ENCODE measurements around the gene ADM. TPM values are rescaled to one million over a fixed set of nuclear protein-coding genes. Genes with fewer than 3 reads are reported as not detected.
"Not testable (repeated sequence)": the region's sequence is repeated elsewhere in the genome, so short reads cannot be mapped to it uniquely, and the experiment has no call there.

ADM gene
- under 1 TPM; 0.27 to 0.92 TPM for total RNA-seq

GRCh38 chr11:10304495-10305261 lies at the start of gene ADM:
ADM (plus strand) TSS chr11:10305073; CDS start chr11:10305701, 628 bp downstream.
- H3K27me3 Mint-ChIP-seq: peaks cover 82% of the 10 kb centered on the region
- DNase-seq: peak; percentile 26
- H3K9me3 Mint-ChIP-seq: no peaks in the 10 kb centered on the region
- peak within 1 kb of the TSS; percentile 89 for H3K4me3 Mint-ChIP-seq
- no peak within 1 kb of the TSS for H3K27ac Mint-ChIP-seq
- ChIA-PET CTCF (interaction anchor here (0.6 to 3.5 kb wide), 18 partner anchors 9 to 615 kb away, joined by 3 to 15 read pairs (median 4); no protein-coding TSS in a partner anchor), POLR2A (no interaction called here)
- peaks cover 55% of the 10 kb centered on the region for H3K4me1 Mint-ChIP-seq
- peaks cover 4% of the 10 kb centered on the region for H3K36me3 Mint-ChIP-seq (ENCODE audit: low read depth)

- no peak overlapping the region for H3K4me3 Mint-ChIP-seq
- no peak for DNase-seq
- POLR2A ChIA-PET: no interaction called here
- H3K27me3 Mint-ChIP-seq: no peaks in the 10 kb centered on the region
- no peak overlapping the region for H3K27ac Mint-ChIP-seq
- no peaks in the 10 kb centered on the region for H3K9me3 Mint-ChIP-seq
- CTCF ChIA-PET: interaction anchor here (1.1 kb wide), 1 partner anchor 649 kb away, joined by 3 read pairs; no protein-coding TSS in a partner anchor
- H3K36me3 Mint-ChIP-seq (ENCODE audit: low read depth): no peaks in the 10 kb centered on the region
- H3K4me1 Mint-ChIP-seq: no peaks in the 10 kb centered on the region
These were observed 49.3 kb upstream of the ADM start for GRCh38 chr11:10255388-10256125.

- Mint-ChIP-seq H3K36me3 (ENCODE audit: low read depth) (no peaks in the 10 kb centered on the region), H3K27ac (no peak overlapping the region), H3K27me3 (no peaks in the 10 kb centered on the region), H3K4me1 (no peaks in the 10 kb centered on the region), H3K4me3 (no peak overlapping the region), H3K9me3 (no peaks in the 10 kb centered on the region)
- ChIA-PET CTCF (interaction anchor here (0.6 to 2.0 kb wide), 5 partner anchors 9 to 509 kb away, joined by 3 to 7 read pairs (median 3); no protein-coding TSS in a partner anchor), POLR2A (no interaction called here)
- no peak for DNase-seq
These were observed 47.4 kb upstream of the ADM start for GRCh38 chr11:10257478-10257877.

GRCh38 chr11:10261821-10262220 lies 43.1 kb upstream of the ADM start:
- Mint-ChIP-seq H3K4me1 (no peaks in the 10 kb centered on the region), H3K4me3 (no peak overlapping the region), H3K36me3 (ENCODE audit: low read depth) (no peaks in the 10 kb centered on the region), H3K27me3 (no peaks in the 10 kb centered on the region), H3K27ac (no peak overlapping the region), H3K9me3 (no peaks in the 10 kb centered on the region)
- ChIA-PET POLR2A (no interaction called here), CTCF (no interaction called here)
- no peak for DNase-seq

- ChIA-PET POLR2A (no interaction called here), CTCF (no interaction called here)
- no peaks in the 10 kb centered on the region for H3K27me3 Mint-ChIP-seq
- H3K27ac Mint-ChIP-seq: no peak overlapping the region
- no peak for DNase-seq
- no peaks in the 10 kb centered on the region for H3K9me3 Mint-ChIP-seq
- no peaks in the 10 kb centered on the region for H3K4me1 Mint-ChIP-seq
- no peak overlapping the region for H3K4me3 Mint-ChIP-seq
- H3K36me3 Mint-ChIP-seq (ENCODE audit: low read depth): no peaks in the 10 kb centered on the region
These were observed 40.9 kb upstream of the ADM start for GRCh38 chr11:10263929-10264328.

GRCh38 chr11:10264716-10265115 lies 40.2 kb upstream of the ADM start:
- H3K4me3 Mint-ChIP-seq; H3K36me3 Mint-ChIP-seq (ENCODE audit: low read depth); H3K27me3 Mint-ChIP-seq; H3K4me1 Mint-ChIP-seq; H3K27ac Mint-ChIP-seq; POLR2A ChIA-PET; H3K9me3 Mint-ChIP-seq; DNase-seq: not testable (repeated sequence)
- CTCF ChIA-PET: interaction anchor here (0.6 kb wide), 2 partner anchors 43 to 276 kb away, joined by 3 to 4 read pairs; partner anchors contain the start of gene RNF141

- no peaks in the 10 kb centered on the region for H3K9me3 Mint-ChIP-seq
- H3K4me1 Mint-ChIP-seq: no peaks in the 10 kb centered on the region
- DNase-seq: no peak
- no peak overlapping the region for H3K4me3 Mint-ChIP-seq
- no peaks in the 10 kb centered on the region for H3K27me3 Mint-ChIP-seq
- no peak overlapping the region for H3K27ac Mint-ChIP-seq
- H3K36me3 Mint-ChIP-seq (ENCODE audit: low read depth): no peaks in the 10 kb centered on the region
- POLR2A ChIA-PET: no interaction called here
- CTCF ChIA-PET: interaction anchor here (0.9 kb wide), 2 partner anchors 9 to 42 kb away, joined by 3 read pairs; no protein-coding TSS in a partner anchor
These were observed 38.9 kb upstream of the ADM start for GRCh38 chr11:10265936-10266335.

- H3K4me3 Mint-ChIP-seq: no peak overlapping the region
- CTCF ChIA-PET: interaction anchor here (1.1 kb wide), 1 partner anchor 10 kb away, joined by 3 read pairs; no protein-coding TSS in a partner anchor
- no peak for DNase-seq
- H3K27ac Mint-ChIP-seq: no peak overlapping the region
- H3K4me1 Mint-ChIP-seq: no peaks in the 10 kb centered on the region
- no peaks in the 10 kb centered on the region for H3K27me3 Mint-ChIP-seq
- no peaks in the 10 kb centered on the region for H3K9me3 Mint-ChIP-seq
- no peaks in the 10 kb centered on the region for H3K36me3 Mint-ChIP-seq (ENCODE audit: low read depth)
- POLR2A ChIA-PET: no interaction called here
These were observed 37.1 kb upstream of the ADM start for GRCh38 chr11:10267821-10268220.

GRCh38 chr11:10268746-10269488 lies 36.0 kb upstream of the ADM start:
- DNase-seq: no peak
- H3K27me3 Mint-ChIP-seq: no peaks in the 10 kb centered on the region
- ChIA-PET CTCF (interaction anchor here (1.2 kb wide), 1 partner anchor 12 kb away, joined by 7 read pairs; no protein-coding TSS in a partner anchor), POLR2A (no interaction called here)
- no peaks in the 10 kb centered on the region for H3K9me3 Mint-ChIP-seq
- no peak overlapping the region for H3K4me3 Mint-ChIP-seq
- no peak overlapping the region for H3K27ac Mint-ChIP-seq
- H3K4me1 Mint-ChIP-seq: no peaks in the 10 kb centered on the region
- no peaks in the 10 kb centered on the region for H3K36me3 Mint-ChIP-seq (ENCODE audit: low read depth)

GRCh38 chr11:10272132-10272531 lies 32.7 kb upstream of the ADM start:
- H3K36me3 Mint-ChIP-seq (ENCODE audit: low read depth): no peaks in the 10 kb centered on the region
- H3K4me1 Mint-ChIP-seq: peaks cover 2% of the 10 kb centered on the region
- POLR2A ChIA-PET: no interaction called here
- DNase-seq: no peak
- no peaks in the 10 kb centered on the region for H3K27me3 Mint-ChIP-seq
- CTCF ChIA-PET: no interaction called here
- no peaks in the 10 kb centered on the region for H3K9me3 Mint-ChIP-seq
- no peak overlapping the region for H3K27ac Mint-ChIP-seq
- no peak overlapping the region for H3K4me3 Mint-ChIP-seq

- no peaks in the 10 kb centered on the region for H3K36me3 Mint-ChIP-seq (ENCODE audit: low read depth)
- H3K27me3 Mint-ChIP-seq: no peaks in the 10 kb centered on the region
- peaks cover 2% of the 10 kb centered on the region for H3K4me1 Mint-ChIP-seq
- no peak overlapping the region for H3K27ac Mint-ChIP-seq
- no peak overlapping the region for H3K4me3 Mint-ChIP-seq
- no peaks in the 10 kb centered on the region for H3K9me3 Mint-ChIP-seq
- CTCF ChIA-PET: no interaction called here
- POLR2A ChIA-PET: no interaction called here
- no peak for DNase-seq
These were observed 31.1 kb upstream of the ADM start for GRCh38 chr11:10273738-10274137.

- no peak overlapping the region for H3K4me3 Mint-ChIP-seq
- H3K9me3 Mint-ChIP-seq: no peaks in the 10 kb centered on the region
- DNase-seq: no peak
- CTCF ChIA-PET: no interaction called here
- H3K36me3 Mint-ChIP-seq (ENCODE audit: low read depth): no peaks in the 10 kb centered on the region
- POLR2A ChIA-PET: no interaction called here
- no peak overlapping the region for H3K27ac Mint-ChIP-seq
- H3K27me3 Mint-ChIP-seq: no peaks in the 10 kb centered on the region
- H3K4me1 Mint-ChIP-seq: peaks cover 2% of the 10 kb centered on the region
These were observed 30.1 kb upstream of the ADM start for GRCh38 chr11:10274726-10275125.

GRCh38 chr11:10275714-10276113 lies 29.2 kb upstream of the ADM start:
- H3K27ac Mint-ChIP-seq: no peak overlapping the region
- H3K9me3 Mint-ChIP-seq: no peaks in the 10 kb centered on the region
- DNase-seq: no peak
- ChIA-PET CTCF (no interaction called here), POLR2A (no interaction called here)
- H3K36me3 Mint-ChIP-seq (ENCODE audit: low read depth): no peaks in the 10 kb centered on the region
- H3K27me3 Mint-ChIP-seq: peaks cover 2% of the 10 kb centered on the region
- H3K4me3 Mint-ChIP-seq: no peak overlapping the region
- peaks cover 2% of the 10 kb centered on the region for H3K4me1 Mint-ChIP-seq

All from activated CD4-positive, alpha-beta T cell treated with anti-CD3 and anti-CD28 coated beads, Interleukin-2, amount 10 ng/mL, durations not matched to agents 7 days and 5 days (primary cell).